EL (cell line): ENCODE measurements around the gene MARK3.
"Not testable (repeated sequence)": the region's sequence is repeated elsewhere in the genome, so short reads cannot be mapped to it uniquely, and the experiment has no call there.

Experiments used
- DNase-seq: peaks from one replicate; pipeline ENCODE4 v3.0.0-alpha.2; 2016

The MARK3 gene

DNA sequence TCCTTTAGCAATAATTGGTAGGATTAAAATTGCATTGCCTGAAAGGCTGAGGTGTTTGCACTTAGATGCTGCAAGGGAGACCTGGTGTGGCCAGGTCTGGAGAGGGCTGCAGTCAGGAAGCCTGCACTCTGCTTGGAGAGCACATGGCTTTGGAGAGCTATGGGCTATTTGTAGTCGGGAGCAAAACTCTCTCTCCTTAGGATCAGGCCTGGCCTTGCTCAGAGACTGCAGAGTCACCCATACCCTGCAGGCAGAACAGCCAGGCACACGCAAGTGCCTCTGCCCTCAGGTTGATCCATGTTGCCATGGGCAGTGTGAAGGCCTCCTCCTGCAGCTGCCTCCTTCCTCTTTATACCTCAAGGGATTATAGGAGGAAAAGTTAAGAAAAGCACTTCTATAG lies 110.6 kb downstream of the MARK3 start:
- no peak for DNase-seq

DNA sequence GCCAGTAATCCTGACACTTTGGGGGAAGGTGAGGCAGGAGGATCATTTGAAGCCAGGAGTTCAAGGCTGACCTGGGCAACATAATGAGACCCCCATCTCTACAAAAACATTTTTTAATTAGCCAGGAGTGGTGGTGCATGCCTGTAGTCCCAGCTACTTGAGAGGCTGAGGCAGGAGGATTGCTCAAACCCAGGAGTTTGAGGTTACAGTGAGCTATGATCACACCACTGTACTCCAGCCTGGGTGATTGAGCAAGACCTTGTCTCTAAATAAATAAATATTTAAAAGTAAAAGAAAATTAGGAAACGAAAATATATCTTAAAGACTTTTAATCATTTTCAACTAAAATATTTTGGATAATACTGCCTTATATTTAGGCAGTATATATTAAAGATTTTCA lies 111.6 kb downstream of the MARK3 start:
- DNase-seq = no peak

DNA sequence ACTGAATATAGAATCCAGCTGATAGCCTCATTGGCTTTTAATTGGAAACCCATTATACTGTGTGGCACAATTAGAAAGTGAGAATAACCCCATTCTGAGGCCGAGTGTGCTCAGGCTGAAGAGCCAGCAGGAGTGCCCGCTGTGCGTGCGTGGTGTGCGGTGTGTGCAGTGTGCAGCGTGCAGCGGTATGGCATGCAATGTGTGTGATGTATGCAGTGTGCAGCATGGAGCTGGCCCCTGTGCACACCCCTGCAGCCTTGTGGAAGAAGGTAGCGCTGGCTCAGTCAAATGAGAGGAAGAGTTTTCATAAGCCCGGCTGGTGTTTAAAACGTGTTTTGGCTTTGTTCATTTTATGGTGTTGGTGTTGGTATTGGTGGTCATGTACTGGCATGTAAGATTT lies 114.5 kb downstream of the MARK3 start:
- DNase-seq = no peak

DNA sequence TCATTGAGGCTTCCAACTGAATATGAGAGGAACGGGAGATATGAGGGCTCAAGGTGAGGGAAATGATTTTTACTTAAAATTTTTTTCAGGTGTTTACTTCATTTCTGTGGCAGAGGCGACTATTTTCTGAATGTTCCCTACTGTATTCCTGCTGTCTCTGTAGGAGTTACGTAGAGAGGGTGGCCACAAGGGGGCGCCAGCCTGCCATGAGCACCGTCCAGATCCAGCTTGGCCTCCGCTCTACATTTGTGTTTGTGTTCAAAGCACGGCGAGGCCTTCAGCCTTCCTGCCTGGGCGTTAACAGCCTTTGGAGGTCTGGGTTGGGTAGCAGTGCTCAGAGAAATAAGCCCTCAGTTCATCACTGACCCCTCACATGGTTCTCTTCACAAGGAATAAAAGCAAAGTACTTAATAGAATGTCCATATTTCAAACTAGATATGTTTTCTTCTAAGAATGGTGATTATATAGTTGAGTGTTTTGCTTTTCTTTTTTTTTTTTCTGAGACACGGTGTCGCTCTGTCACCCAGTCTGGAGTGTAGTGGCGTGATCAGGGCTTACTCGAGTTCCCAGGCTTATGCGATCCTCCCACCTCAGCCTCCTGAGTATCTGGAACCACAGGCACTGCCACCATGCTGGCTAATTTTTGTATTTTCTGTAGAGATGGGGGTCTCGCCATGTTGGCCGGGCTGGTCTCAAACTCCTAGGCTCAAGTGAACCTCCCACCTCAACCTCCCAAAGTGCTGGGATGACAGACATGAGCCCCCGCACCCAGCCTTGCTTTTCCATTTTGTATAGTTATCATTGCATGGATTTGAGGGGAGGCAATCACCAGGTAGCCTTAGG lies 115.2 kb downstream of the MARK3 start:
- DNase-seq = peak; percentile 74

DNA sequence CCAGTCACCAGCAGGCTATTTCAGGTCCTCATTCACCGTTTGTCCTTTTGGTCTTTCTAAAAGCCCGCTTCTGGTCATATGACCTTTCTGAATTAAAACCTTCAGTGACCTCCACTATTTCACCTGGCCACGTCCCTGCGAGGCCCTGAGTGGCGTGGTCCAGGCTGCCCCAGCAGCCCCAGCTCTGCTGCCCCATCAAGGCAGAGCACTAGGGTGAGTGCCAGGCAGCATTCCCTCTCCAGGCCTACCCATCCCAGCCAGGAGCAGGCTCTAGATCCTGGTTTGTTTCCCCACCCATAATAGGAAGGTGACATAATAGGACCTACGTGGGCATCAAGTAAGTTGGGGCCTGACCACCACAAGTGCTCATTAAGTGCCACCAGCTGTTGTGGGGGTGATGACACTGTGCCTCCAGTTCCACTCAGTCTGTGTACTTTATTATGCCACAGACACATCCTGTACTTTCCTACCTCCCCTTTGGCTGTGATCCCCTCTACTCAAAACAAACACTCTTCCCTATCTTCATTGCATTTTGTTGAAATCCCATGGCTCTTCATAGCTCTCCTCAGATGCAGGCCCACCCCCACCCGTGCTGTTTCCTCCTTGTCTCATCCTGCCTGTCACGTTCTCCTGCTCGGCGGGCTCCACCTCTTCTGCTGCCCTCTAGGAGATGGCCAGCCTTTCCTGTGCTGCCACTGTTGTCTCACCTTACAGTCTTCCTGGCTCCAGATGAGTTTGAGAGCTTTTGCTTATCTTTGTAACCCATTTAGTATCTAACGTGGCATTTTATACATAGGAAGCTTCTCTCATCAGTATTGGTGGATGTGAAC lies 116.0 kb downstream of the MARK3 start:
- DNase-seq = no peak

DNA sequence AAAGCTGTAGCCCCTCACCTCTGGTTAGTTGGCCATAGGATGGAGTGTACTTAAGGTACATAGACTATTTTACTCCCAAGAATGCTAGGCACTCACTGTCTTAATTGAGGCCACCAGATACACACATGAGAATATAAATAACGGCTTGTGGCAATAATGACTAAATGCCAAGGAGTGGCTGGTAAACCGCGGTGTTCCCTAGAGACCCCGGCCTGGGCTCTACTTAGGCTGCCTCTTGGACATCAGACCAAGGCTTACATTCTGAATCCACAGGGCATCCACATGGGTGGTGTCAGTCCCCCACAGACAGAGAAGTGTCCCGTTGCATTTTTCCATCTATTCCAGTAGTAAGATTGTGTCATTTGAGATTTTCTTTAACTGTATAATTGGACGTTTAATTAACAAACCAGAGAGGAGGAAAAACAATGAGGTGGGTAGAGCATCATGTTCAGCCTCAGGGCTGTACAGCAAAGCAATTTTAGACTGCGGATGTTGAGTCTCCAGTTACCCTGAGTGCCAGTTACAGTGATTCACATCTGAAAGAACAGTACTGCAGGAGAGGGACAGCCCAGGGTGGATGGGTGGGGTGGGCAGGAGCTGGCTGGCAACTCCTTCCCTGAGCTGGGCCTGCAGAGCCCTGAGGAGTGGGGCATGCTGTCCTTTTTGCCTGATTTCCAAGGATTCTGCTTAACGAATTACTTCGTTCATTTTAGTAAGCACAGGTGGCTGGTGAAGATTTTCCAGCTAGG lies 116.9 kb downstream of the MARK3 start:
- no peak for DNase-seq

DNA sequence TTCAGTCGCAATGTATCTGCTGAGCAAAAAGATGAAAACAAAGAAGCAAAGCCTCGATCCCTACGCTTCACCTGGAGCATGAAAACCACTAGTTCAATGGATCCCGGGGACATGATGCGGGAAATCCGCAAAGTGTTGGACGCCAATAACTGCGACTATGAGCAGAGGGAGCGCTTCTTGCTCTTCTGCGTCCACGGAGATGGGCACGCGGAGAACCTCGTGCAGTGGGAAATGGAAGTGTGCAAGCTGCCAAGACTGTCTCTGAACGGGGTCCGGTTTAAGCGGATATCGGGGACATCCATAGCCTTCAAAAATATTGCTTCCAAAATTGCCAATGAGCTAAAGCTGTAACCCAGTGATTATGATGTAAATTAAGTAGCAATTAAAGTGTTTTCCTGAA lies 117.7 kb downstream of the MARK3 start:
- no peak for DNase-seq

DNA sequence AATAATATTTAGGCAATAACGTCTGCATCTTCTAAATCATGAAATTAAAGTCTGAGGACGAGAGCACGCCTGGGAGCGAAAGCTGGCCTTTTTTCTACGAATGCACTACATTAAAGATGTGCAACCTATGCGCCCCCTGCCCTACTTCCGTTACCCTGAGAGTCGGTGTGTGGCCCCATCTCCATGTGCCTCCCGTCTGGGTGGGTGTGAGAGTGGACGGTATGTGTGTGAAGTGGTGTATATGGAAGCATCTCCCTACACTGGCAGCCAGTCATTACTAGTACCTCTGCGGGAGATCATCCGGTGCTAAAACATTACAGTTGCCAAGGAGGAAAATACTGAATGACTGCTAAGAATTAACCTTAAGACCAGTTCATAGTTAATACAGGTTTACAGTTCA lies 118.1 kb downstream of the MARK3 start:
- no peak for DNase-seq

DNA sequence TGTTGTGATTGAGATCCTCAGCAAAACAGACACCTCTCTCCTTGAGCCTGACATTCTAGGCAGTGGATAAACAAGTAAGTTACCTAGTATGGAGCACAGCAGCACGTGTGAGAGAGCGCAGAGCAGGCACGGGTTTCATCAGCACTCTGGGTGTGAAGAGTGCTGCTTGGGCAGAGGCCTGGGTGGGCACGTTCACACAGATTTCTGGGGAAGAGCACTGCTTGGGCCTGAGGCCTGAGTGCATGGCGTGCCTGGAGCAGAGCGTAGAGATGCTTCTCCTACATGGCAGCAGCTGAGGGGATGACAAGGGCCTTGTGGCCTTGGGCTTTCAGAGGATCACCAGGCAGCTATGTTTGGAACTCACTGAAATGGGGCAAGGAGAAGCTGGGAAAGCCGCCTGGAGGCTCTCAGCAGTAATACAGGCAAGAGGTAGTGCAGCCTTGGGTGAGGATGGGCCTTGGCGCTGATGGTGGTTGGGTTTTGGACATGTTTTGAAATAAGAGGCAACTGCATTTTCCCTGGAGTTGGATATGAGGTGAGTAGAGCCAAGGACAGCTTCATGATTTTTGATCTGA lies 119.9 kb downstream of the MARK3 start:
- DNase-seq = no peak

DNA sequence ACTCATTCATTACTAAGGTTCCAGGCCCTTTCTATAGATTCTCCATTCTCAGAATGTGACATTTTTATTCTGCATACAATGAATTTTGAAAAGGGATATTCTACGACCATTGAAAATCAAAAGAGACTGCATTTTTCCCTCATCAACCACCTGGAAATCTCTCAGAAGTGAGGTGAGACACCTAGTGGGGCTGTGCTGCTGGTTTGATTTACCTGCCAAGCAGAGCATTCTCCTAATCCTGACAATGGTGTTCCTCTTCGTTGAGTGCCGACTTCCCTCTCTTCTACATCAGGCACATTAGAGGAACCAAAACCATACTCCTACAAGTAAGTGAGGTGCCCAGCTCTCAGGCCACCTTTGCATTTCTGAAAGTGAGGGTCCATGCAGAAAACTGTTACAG lies 122.5 kb downstream of the MARK3 start:
- DNase-seq = no peak

DNA sequence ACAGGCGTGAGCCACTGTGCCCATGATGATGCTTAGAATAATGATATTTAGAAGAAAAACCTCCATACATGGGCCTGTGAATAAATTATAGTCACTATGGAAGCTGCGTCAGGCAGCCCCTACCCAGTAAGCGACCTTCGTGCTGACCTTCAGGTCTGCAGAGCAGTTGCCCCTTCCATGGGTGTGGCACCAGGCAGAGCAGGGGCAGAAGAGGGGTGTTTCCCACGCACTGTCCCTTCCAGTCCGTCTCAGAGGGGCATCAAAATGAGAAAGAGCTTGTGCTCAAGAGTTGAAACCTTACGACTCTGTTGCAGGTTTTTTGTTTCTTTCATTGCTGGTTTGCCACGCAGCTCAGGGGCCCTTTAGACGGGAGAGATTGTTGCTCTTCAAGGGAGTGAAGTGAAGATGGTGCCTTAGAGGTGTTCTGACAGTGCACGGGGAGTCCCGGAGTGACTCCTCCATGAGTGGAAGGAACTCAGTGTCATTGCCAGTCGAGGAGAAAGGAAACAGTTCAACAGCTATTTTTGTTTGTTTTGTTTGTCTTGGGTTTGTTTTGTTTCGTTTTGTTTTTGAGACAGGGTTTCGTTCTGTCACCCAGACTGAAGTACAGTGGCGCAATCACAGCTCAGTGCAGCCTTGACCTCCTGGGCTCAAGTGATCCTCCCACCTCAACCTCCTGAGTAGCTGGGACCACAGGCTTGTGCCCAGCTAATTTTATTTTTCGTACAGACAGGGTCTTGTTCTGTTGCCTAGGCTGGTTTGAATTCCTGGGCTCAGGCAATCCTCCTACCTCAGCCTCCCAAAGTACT lies 123.5 kb downstream of the MARK3 start:
- DNase-seq = no peak

DNA sequence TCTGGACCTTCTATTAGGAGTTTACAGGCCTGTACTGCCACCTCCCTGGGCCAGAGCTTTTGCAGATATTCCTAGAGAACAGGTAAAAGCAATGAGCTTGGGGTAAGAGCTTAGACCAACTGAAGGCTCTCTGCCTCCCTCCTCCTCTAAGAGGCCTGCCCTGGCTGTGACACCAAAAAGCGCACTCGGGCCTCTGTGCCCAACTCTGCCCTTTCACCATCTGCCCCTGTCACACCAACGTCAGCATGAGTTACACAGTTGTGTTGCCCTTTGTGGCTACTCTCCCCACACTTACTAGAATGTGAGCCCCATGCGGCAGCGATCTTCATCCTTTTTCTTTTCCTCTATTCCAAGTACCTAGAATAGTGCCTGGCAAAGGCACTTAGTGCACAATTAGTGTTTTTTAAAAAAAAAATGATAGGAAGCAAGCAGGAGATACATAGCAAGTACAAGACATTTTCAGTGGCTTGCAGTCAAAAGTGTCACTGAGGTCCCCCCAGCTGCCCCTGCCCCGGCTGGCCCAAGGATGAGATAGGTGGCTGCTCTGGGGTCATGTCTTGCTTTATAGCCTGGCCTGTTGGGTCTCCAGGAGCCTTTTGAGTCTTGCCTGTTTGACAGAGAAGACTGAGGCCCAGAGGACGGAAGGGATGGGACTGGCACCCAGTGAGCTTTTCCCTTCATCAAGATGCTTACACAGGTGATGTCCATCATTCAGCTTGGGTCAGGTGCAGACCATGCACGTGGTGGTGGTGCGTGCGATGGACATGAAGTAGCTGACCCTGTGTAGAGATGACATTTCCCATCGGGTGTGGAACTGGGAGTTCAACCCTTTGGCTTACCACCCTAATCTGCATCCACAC lies 124.9 kb downstream of the MARK3 start:
- DNase-seq = no peak

DNA sequence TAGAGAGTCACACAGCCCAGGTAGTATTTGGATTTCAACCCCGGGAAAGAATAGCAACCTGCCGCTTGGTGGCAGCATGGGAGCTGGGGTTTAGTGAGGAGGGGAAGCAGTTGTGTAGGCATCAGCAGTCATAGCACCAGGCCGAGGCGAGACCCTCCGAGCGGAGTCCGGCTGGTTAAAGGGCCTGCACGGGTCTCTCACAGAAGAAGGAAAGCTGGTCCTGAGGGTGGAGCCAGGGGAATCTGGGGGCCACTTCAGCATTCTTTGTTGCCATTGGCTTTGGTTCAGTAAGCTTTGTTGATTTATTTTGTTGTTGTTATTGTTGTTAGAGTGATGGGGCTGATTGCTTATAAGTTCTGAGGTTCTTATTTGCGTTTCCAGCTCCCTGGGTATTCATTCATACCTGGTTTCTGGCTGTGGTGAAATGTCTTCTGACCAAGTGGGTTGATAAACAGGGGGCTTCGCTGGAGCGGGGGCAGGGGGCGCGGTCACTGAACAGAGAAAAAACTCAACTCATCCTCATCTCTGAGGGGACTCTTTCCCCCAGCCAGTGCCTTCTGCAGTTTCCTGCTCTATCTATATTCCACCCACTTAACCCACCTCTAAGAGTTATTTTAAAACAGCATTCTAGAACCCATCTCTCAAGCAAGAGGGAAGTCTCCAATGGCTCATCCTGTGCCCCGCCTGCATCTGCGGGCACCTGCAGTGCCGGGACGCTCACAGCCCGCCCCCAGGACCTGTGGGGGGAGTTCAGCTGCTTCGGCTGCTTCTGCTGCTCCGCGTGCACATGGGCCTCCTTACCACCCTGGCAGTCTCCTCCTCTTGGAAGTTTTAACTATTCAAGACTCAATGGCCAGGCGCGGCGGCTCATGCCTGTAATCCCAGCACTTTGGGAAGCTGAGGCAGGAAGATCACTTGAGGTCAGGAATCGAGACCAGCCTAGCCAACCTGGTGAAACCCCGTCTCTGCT lies 125.8 kb downstream of the MARK3 start:
- no peak for DNase-seq

DNA sequence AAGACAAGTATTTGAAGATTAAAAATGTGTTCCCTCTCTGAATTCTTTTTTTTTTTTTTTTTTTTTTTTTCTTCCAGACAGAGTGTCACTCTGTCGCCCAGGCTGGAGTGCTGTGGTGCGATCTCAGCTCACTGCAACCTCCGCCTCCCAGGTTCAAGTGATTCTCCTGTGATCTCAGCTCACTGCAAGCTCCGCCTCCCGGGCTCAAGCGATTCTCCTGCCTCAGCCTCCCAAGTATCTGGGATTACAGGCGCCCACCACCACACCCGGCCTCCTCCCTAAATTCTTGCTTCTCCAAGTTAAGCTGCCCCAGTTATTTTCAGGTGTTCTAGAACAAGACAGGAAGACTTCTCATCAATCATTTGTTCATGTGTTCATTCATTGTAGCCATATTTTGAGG lies 127.0 kb downstream of the MARK3 start:
- not testable (repeated sequence) for DNase-seq

DNA sequence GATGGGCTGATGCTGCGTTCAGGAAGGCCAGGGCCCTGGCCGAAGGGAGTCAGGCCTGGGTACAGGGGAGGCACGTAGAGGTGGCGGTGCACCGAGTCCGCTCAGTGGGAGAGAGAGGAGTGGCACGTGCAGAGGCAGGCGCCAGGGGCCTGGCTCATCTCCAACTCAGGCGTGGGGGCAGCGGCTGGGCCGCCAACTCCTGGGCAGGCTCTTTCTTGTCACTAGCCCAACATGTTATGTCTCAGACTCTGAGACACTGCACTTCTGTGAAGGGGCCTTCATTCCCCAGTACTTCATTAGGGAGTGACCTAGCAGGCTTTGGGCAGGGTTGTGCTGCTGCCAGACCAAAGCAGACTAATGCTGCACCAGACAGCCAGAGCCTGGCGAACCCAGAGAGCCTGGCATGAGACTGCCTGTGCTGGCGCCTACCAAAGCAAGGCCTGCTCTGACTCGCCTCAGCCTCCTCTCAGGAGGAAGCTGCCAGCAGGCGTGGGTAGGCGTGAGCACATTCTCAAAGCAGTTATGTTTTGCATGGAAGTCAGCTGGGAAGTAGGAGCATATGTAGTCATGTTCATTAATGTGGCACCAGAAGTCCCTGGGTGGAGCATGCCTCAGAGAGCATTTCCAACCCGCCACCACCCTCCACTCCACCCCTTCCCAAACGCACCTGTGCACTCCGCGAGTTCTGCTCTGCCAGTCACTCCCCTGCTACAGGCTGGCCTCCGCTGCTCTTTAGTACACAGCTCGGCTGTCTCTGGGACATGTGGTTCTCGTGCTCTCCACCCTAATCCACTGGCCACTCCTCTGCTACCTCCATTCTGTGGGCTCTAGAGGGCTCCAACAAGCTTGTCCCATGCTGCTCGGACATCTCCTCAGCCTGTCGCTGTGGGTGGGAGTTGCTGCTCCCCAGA lies 127.7 kb downstream of the MARK3 start:
- DNase-seq = peak; percentile 50

DNA sequence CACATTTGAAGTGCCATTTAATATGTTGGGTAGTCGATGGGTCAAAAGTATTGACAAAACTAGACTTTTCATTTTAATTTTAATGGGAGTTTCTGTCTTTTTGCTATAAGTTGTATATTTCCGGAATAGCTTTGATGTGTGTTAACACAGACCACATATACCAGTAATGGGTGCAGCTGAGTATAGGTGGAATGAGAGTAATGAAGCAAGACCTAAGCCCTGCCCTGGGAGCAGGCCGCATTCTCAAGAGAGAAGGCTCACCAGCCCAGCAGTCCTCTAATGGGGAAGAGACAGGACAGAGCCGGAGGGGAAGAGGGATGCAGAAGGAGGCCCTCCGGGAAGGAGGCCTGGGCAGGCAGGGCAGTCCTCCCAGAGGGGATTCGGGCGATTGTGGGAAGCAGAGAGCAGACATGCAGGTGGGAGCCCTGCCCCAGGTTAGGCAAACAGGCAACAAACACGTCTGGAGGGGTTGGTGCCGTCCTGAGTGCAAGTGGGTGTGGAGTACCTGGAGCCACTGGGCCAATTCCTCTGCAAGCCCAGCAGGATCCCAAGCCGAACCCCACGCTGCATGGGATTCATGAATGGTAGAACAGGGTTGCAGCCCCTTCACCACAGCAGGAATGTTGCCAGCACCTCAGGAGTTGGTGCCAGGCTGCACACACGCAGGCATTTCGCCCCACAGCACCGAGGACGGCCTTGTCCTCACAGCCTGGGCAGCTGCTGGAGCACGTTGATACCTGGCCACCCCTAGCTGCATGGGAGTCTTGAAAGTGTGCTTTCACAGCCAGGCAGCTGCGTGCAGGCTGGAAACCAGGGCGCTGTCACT lies 129.6 kb downstream of the MARK3 start:
- DNase-seq = no peak

DNA sequence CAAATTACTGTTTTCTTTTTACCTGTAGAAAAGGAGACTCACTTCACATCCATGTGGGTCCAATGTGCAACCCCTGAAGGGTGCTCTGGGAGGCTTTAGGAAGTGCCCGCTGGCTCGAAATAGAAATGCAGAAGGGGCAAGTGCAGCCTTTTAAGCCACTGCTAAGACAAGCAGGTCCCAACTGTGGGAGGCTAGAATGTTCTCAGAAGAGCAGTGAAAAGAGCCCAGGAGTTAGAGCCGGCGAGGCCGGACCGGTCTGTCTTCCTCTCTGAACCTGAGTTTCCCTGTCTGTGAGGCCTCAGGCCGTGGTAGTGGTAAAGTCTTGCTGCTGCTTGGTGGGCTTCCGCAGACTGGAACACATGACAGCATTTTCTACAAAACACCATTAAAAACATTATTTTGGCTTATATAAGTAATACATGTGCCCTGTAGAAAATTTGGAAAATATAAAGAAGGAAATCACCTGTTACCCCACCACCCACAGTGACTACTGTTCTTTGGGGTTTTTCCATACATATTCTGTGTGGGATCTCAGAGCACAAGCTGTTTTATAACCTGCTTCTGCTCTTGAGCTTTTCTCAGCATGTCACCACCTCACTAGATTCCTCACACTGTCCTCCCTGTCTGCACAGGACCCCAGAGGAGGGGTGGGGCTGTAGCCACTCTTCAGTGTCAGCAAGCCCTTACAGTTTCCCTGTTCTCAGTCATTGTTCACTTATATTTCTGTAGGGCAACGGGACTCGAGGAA lies 131.4 kb downstream of the MARK3 start:
- DNase-seq = no peak
